ENCODE results near the gene HYCC1. TPM values are rescaled to one million over a fixed set of nuclear protein-coding genes. Genes with fewer than 3 reads are reported as not detected.
"Not testable (repeated sequence)": the region's sequence is repeated elsewhere in the genome, so short reads cannot be mapped to it uniquely, and the experiment has no call there.

HYCC1 gene
- polyA plus RNA-seq, 3 donors, result 19.3 to 24.9 (median 20.2) TPM

GRCh38 chr7:22997871-22998518 lies 15.9 kb downstream of the HYCC1 start:
- no peak for DNase-seq (ENCODE audit: extremely low read depth in 1 of 11, low read depth in 9 of 11, low spot score in 4 of 11)

GRCh38 chr7:22996470-22996869 lies 17.5 kb downstream of the HYCC1 start:
- DNase-seq (ENCODE audit: extremely low read depth in 1 of 11, low read depth in 9 of 11, low spot score in 4 of 11), result no peak

- DNase-seq (ENCODE audit: extremely low read depth in 1 of 11, low read depth in 9 of 11, low spot score in 4 of 11), result no peak
These were observed 18.9 kb downstream of the HYCC1 start for GRCh38 chr7:22995011-22995410.

GRCh38 chr7:22992874-22993840 lies 20.8 kb downstream of the HYCC1 start:
- DNase-seq (ENCODE audit: extremely low read depth in 1 of 11, low read depth in 9 of 11, low spot score in 4 of 11), result no peak

GRCh38 chr7:22990588-22990949 lies 23.4 kb downstream of the HYCC1 start:
- DNase-seq (ENCODE audit: extremely low read depth in 1 of 11, low read depth in 9 of 11, low spot score in 4 of 11), result no peak

- DNase-seq (ENCODE audit: extremely low read depth in 1 of 11, low read depth in 9 of 11, low spot score in 4 of 11), result no peak
These were observed 24.0 kb downstream of the HYCC1 start for GRCh38 chr7:22989643-22990587.

GRCh38 chr7:22985436-22985835 lies 28.5 kb downstream of the HYCC1 start:
- DNase-seq (ENCODE audit: extremely low read depth in 1 of 11, low read depth in 9 of 11, low spot score in 4 of 11), result no peak

GRCh38 chr7:22983257-22983855 lies 30.6 kb downstream of the HYCC1 start:
- no peak for DNase-seq (ENCODE audit: extremely low read depth in 1 of 11, low read depth in 9 of 11, low spot score in 4 of 11)

GRCh38 chr7:22980422-22980821 lies 33.5 kb downstream of the HYCC1 start:
- no peak for DNase-seq (ENCODE audit: extremely low read depth in 1 of 11, low read depth in 9 of 11, low spot score in 4 of 11)

GRCh38 chr7:22979861-22980260 lies 34.1 kb downstream of the HYCC1 start:
- no peak for DNase-seq (ENCODE audit: extremely low read depth in 1 of 11, low read depth in 9 of 11, low spot score in 4 of 11)

GRCh38 chr7:22979251-22979650 lies 34.7 kb downstream of the HYCC1 start:
- DNase-seq (ENCODE audit: extremely low read depth in 1 of 11, low read depth in 9 of 11, low spot score in 4 of 11), result no peak

GRCh38 chr7:22974636-22975035 lies 39.3 kb downstream of the HYCC1 start:
- DNase-seq (ENCODE audit: extremely low read depth in 1 of 11, low read depth in 9 of 11, low spot score in 4 of 11), result not testable (repeated sequence)

GRCh38 chr7:22972207-22972606 lies 41.7 kb downstream of the HYCC1 start:
- DNase-seq (ENCODE audit: extremely low read depth in 1 of 11, low read depth in 9 of 11, low spot score in 4 of 11), result no peak

- no peak for DNase-seq (ENCODE audit: extremely low read depth in 1 of 11, low read depth in 9 of 11, low spot score in 4 of 11)
These were observed 44.9 kb downstream of the HYCC1 start for GRCh38 chr7:22969010-22969431.

Other genes with a start within 250 kb of the HYCC1 start
- 100 to 1,000 TPM; 357 to 445 (median 407) TPM for gene TOMM7, start 191.3 kb downstream of the HYCC1 start, polyA plus RNA-seq (ENCODE audit: insufficient read length in 3 of 3)
- 10 to 100 TPM; 44.8 to 52.9 (median 51.2) TPM for gene KLHL7, start 91.7 kb upstream of the HYCC1 start, polyA plus RNA-seq (ENCODE audit: insufficient read length in 3 of 3)
- 10 to 100 TPM; 55.1 to 83.1 (median 55.7) TPM for gene NUP42, start 167.9 kb upstream of the HYCC1 start, polyA plus RNA-seq (ENCODE audit: insufficient read length in 3 of 3)
- 10 to 100 TPM; 10.7 to 21.4 (median 19.9) TPM for gene GPNMB, start 232.6 kb upstream of the HYCC1 start, polyA plus RNA-seq (ENCODE audit: insufficient read length in 3 of 3)

Measured in renal cortex interstitium (tissue), 11 donors.